ENCODE data around the gene SLC41A3. TPM values are rescaled to one million over a fixed set of nuclear protein-coding genes. Genes with fewer than 3 reads are reported as not detected.

SLC41A3 gene
- total RNA-seq, 1 donor from 2014 or later: 38.6 TPM

DNA sequence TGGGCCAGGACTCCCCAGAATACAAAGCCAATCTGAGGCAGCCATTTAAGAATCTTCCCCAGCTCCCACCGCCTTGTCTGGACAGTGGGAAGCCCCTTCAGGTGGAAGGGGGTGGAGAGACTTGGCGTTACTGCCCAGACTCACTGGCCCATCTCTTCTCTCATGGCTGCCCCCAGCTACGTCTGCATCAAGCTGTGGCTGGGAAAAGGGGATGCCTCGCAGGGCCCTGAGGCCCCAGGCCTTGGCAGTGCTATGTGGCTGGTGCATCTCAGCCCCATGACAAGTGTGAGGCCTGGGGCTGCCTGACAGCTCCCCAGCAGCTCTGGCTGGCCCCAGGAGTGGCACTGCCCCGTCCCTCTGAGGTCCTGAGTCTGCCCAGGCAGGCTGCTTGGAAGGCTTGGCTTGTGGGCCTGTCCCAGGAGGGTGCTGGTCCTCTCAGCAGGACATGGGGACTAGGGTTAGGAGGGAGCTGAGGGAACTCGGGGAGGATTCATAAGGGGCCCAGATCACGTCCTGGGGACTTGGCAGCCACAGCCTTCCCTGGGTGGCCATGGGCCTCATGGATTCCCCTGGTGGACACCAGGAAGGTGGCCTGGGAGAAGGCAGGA lies 20.2 kb upstream of the SLC41A3 start:
- Mint-ChIP-seq H3K9me3 (ENCODE audit: unreplicated experiment) (peaks cover 5% of the 10 kb centered on the region), H3K4me1 (ENCODE audit: low read depth, unreplicated experiment) (no peaks in the 10 kb centered on the region), H3K27me3 (ENCODE audit: unreplicated experiment) (peaks cover 4% of the 10 kb centered on the region), H3K36me3 (ENCODE audit: unreplicated experiment) (no peaks in the 10 kb centered on the region), H3K27ac (ENCODE audit: unreplicated experiment) (no peak overlapping the region), H3K4me3 (ENCODE audit: unreplicated experiment) (no peak overlapping the region)
- no peak for TF ChIP-seq CTCF (IDR thresholded peaks at IDR 0.05; ENCODE audit: partially characterized antibody, unreplicated experiment)
- DNase-seq: no peak

DNA sequence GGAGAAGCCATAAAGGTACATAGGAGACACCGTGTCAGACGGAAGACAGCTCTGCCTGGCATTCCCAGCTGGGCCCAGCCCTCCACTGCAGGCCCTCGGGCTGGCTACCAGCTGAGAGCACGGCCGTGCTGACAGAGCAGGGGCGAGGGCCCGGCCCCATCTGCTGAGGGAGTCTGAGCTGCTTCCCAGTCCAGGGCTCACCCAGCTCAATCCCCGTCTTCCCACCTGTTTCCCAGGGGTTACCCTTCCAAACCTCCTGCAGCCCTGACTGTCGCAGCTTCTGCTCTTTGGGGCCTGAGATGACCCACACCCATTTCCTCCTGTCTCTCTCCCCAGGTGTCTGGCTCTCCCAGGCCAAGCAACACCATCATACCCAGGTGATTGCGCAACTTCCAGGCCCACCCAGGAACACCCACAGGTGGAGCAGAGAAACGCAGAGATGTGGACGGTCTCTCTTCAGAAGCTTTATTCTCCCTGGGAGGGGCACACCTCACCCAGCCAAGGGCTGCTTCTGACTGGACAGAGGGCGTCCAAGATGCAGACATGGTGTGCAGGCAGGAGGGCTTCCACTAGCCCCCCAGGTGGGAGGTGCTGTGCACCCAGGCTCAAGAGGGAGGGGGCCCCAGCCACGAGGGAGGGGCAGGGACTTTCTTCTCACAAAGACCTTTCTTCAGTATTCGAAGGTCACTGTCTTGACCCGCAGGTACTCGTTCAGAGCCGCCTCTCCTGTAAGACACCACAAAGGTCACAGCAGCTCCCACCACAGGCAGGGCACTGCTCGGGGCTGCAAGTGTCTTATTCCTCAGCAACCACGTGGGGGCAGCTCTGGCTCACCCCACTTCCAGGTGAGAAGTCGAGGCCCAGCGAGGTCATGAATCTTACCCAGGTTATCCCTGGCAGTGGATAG lies 19.4 kb upstream of the SLC41A3 start:
- H3K4me3 Mint-ChIP-seq (ENCODE audit: unreplicated experiment): no peak overlapping the region
- H3K9me3 Mint-ChIP-seq (ENCODE audit: unreplicated experiment): peaks cover 5% of the 10 kb centered on the region
- no peaks in the 10 kb centered on the region for H3K36me3 Mint-ChIP-seq (ENCODE audit: unreplicated experiment)
- H3K27ac Mint-ChIP-seq (ENCODE audit: unreplicated experiment): no peak overlapping the region
- DNase-seq: no peak
- no peaks in the 10 kb centered on the region for H3K4me1 Mint-ChIP-seq (ENCODE audit: low read depth, unreplicated experiment)
- peaks cover 4% of the 10 kb centered on the region for H3K27me3 Mint-ChIP-seq (ENCODE audit: unreplicated experiment)
- TF ChIP-seq CTCF (IDR thresholded peaks at IDR 0.05; ENCODE audit: partially characterized antibody, unreplicated experiment): no peak

GRCh38 chr3:126102530-126102951 lies 18.6 kb upstream of the SLC41A3 start:
- peaks cover 3% of the 10 kb centered on the region for H3K27me3 Mint-ChIP-seq (ENCODE audit: unreplicated experiment)
- TF ChIP-seq CTCF (IDR thresholded peaks at IDR 0.05; ENCODE audit: partially characterized antibody, unreplicated experiment): no peak
- H3K36me3 Mint-ChIP-seq (ENCODE audit: unreplicated experiment): no peaks in the 10 kb centered on the region
- H3K27ac Mint-ChIP-seq (ENCODE audit: unreplicated experiment): no peak overlapping the region
- DNase-seq: no peak
- no peak overlapping the region for H3K4me3 Mint-ChIP-seq (ENCODE audit: unreplicated experiment)
- no peaks in the 10 kb centered on the region for H3K4me1 Mint-ChIP-seq (ENCODE audit: low read depth, unreplicated experiment)
- peaks cover 5% of the 10 kb centered on the region for H3K9me3 Mint-ChIP-seq (ENCODE audit: unreplicated experiment)

DNA sequence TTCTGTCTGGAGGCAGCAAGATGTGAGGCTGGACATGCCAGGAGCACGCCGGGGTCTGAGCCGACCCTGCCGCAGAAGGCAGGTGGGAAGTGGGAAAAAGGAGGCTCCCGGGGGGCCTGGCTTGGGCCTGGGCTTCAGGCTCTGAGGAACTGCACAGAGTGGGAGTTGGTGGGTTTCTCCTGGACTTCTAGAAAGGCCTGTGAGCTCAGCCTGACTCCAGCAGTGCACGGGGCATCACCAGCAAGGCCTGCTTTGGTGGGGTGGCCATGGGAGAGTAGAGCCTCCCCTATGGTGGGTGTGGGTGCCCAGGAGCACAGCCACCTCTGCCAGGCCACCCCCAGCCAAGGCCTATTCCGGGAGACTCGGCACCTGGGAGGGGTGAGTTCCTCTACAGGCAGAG lies 18.1 kb upstream of the SLC41A3 start:
- Mint-ChIP-seq H3K36me3 (ENCODE audit: unreplicated experiment) (no peaks in the 10 kb centered on the region), H3K4me3 (ENCODE audit: unreplicated experiment) (no peak overlapping the region), H3K27ac (ENCODE audit: unreplicated experiment) (no peak overlapping the region), H3K4me1 (ENCODE audit: low read depth, unreplicated experiment) (no peaks in the 10 kb centered on the region), H3K9me3 (ENCODE audit: unreplicated experiment) (peaks cover 5% of the 10 kb centered on the region), H3K27me3 (ENCODE audit: unreplicated experiment) (peaks cover 3% of the 10 kb centered on the region)
- DNase-seq: no peak
- no peak for TF ChIP-seq CTCF (IDR thresholded peaks at IDR 0.05; ENCODE audit: partially characterized antibody, unreplicated experiment)

DNA sequence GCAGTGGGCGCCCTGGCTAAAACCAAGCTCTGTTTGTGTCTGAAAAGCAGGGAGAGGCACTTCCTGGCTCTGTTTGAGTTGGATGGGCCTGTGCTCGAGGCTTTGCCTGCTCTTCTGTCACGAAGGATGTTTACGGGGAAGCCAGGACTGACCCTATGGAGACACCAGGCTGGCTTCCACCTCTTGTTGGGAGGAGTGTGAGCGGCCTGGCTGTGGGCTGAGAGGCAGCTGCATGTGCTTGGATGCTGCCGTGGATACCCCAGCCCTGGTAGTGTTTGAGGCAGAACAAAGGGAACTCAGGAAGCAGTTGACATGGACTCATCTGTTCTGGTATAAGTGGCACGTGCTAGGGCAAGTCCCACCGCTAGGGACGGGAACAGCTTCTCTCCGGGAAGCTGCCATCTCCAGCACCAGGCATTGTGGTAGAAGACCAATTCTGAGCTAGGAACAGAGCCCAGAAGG lies 17.6 kb upstream of the SLC41A3 start:
- Mint-ChIP-seq H3K36me3 (ENCODE audit: unreplicated experiment) (no peaks in the 10 kb centered on the region), H3K4me1 (ENCODE audit: low read depth, unreplicated experiment) (no peaks in the 10 kb centered on the region), H3K27me3 (ENCODE audit: unreplicated experiment) (peaks cover 3% of the 10 kb centered on the region), H3K4me3 (ENCODE audit: unreplicated experiment) (no peak overlapping the region), H3K27ac (ENCODE audit: unreplicated experiment) (no peak overlapping the region), H3K9me3 (ENCODE audit: unreplicated experiment) (peaks cover 5% of the 10 kb centered on the region)
- DNase-seq: no peak
- no peak for TF ChIP-seq CTCF (IDR thresholded peaks at IDR 0.05; ENCODE audit: partially characterized antibody, unreplicated experiment)

Data from glutamatergic neuron (in vitro differentiated cells).